HG02623 (cell line): ENCODE measurements around the gene POLR1D.
"Not testable (repeated sequence)": the region's sequence is repeated elsewhere in the genome, so short reads cannot be mapped to it uniquely, and the experiment has no call there.

Source experiments
- ATAC-seq: cut with Tn5 transposase; IDR thresholded peaks from one replicate; pipeline ENCODE4 v1.9.1; 2021; ENCODE audit warnings: moderate library complexity; ENCODE audit not compliant: unreplicated experiment

Gene POLR1D

GRCh38 chr13:27613628-27614027 is 8.1 kb upstream of the POLR1D start:
- no peak for ATAC-seq

- no peak for ATAC-seq
These were observed 3.8 kb upstream of the POLR1D start for GRCh38 chr13:27617881-27618321.

- no peak for ATAC-seq
These were observed 2.5 kb upstream of the POLR1D start for GRCh38 chr13:27619093-27619727.

- peak; percentile 19 for ATAC-seq
These were observed 1.8 kb upstream of the POLR1D start for GRCh38 chr13:27619728-27620376.

GRCh38 chr13:27620377-27621115 is 1.1 kb upstream of the POLR1D start, which contains the start of gene LNX2:
LNX2 (minus strand) TSS chr13:27620529; CDS start chr13:27581703, 38,826 bp downstream.
- peak; percentile 88 for ATAC-seq

GRCh38 chr13:27621116-27621365 is 651 bp upstream of the POLR1D start:
- ATAC-seq: no peak

GRCh38 chr13:27622102-27622820 is 569 bp downstream of the POLR1D start:
- ATAC-seq: no peak

GRCh38 chr13:27622881-27623280 is 1.2 kb downstream of the POLR1D start:
- no peak for ATAC-seq

- ATAC-seq: no peak
These were observed 2.4 kb downstream of the POLR1D start for GRCh38 chr13:27624071-27624470.

GRCh38 chr13:27625839-27626238 is 4.1 kb downstream of the POLR1D start:
- no peak for ATAC-seq

- no peak for ATAC-seq
These were observed 5.7 kb downstream of the POLR1D start for GRCh38 chr13:27627380-27627779.

GRCh38 chr13:27628081-27628480 is 6.4 kb downstream of the POLR1D start:
- no peak for ATAC-seq

- not testable (repeated sequence) for ATAC-seq
These were observed 7.1 kb downstream of the POLR1D start for GRCh38 chr13:27628766-27629165.

- no peak for ATAC-seq
These were observed 9.5 kb downstream of the POLR1D start for GRCh38 chr13:27631156-27631555.

GRCh38 chr13:27631665-27632064 is 10.0 kb downstream of the POLR1D start:
- ATAC-seq: no peak

- no peak for ATAC-seq
These were observed 10.5 kb downstream of the POLR1D start for GRCh38 chr13:27632214-27632613.

GRCh38 chr13:27632648-27633047 is 11.0 kb downstream of the POLR1D start:
- ATAC-seq: no peak

- ATAC-seq: no peak
These were observed 12.5 kb downstream of the POLR1D start for GRCh38 chr13:27634231-27634630.

- ATAC-seq: no peak
These were observed 13.1 kb downstream of the POLR1D start for GRCh38 chr13:27634791-27635190.

- no peak for ATAC-seq
These were observed 13.6 kb downstream of the POLR1D start for GRCh38 chr13:27635266-27635665.

GRCh38 chr13:27636589-27637288 is 15.0 kb downstream of the POLR1D start:
- ATAC-seq: no peak
